HFF-Myc (cell line): ENCODE measurements around the gene WFDC5.
"Not testable (repeated sequence)": the region's sequence is repeated elsewhere in the genome, so short reads cannot be mapped to it uniquely, and the experiment has no call there.

Experiments used
- DNase-seq: peaks from one replicate; pipeline ENCODE4 v3.0.0-alpha.2; 2011; ENCODE audit warnings: low read depth; ENCODE audit errors: extremely low read depth
- H3K4me3 ChIP-seq: replicated peaks from 2 replicates; pipeline ENCODE4 v1.5.1; 2011; ENCODE audit warnings: low read depth, mild to moderate bottlenecking, control low read depth, low read length
- TF ChIP-seq, protein P1 (sequence below): IDR thresholded peaks from 2 replicates; pipeline ENCODE4 v1.5.1; 2012; ENCODE audit warnings: mild to moderate bottlenecking, low read depth, low read length, control low read depth; ENCODE audit errors: missing control alignments

The WFDC5 gene

GRCh38 chr20:45070932-45071632 is 43.9 kb downstream of the WFDC5 start:
- H3K4me3 ChIP-seq = no peak overlapping the region
- TF ChIP-seq, protein P1, sequence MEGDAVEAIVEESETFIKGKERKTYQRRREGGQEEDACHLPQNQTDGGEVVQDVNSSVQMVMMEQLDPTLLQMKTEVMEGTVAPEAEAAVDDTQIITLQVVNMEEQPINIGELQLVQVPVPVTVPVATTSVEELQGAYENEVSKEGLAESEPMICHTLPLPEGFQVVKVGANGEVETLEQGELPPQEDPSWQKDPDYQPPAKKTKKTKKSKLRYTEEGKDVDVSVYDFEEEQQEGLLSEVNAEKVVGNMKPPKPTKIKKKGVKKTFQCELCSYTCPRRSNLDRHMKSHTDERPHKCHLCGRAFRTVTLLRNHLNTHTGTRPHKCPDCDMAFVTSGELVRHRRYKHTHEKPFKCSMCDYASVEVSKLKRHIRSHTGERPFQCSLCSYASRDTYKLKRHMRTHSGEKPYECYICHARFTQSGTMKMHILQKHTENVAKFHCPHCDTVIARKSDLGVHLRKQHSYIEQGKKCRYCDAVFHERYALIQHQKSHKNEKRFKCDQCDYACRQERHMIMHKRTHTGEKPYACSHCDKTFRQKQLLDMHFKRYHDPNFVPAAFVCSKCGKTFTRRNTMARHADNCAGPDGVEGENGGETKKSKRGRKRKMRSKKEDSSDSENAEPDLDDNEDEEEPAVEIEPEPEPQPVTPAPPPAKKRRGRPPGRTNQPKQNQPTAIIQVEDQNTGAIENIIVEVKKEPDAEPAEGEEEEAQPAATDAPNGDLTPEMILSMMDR = no peak
- DNase-seq = no peak

DNA sequence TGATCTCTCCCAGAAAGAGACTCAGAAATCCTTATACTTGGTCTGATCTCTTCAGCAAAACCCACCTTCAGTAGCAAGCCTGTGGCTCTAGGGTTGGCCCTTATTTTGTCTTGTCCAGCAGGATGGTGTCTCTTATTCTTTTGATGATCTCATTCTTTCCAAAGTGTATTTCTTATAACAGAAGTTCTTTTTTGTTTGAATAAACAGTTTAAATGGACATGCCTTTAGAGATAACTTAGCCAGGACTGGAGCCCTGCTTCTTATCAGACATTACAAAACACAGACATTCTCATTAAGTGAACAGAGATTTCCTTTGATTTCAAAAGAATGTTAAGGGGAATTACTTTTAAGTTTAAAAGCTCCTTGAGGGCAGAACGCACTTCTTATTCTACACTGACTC is 45.7 kb downstream of the WFDC5 start:
- DNase-seq = no peak
- no peak overlapping the region for H3K4me3 ChIP-seq
- TF ChIP-seq, protein P1 = no peak

DNA sequence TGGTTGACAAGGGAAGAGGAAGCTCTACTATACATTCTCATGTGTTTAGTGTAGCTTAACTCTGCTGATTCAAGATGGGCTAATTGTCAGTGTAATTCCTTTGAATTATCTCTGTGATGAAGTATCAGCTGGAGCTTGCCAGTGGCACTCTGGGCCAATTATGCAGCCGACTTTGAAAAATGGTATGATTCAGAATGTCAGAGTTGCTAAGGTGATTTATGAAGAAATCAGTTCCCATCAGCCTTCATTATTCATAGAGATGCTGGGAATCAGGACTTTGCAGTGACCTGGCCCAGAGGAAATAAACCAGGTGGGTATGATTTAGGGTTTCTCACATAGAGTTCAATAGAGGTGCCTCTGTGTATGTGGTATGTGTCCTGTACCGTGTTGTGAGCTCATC is 47.4 kb downstream of the WFDC5 start:
- H3K4me3 ChIP-seq = no peak overlapping the region
- TF ChIP-seq, protein P1 = no peak
- DNase-seq = no peak

GRCh38 chr20:45067087-45067486 is 47.9 kb downstream of the WFDC5 start:
- no peak for DNase-seq
- no peak overlapping the region for H3K4me3 ChIP-seq
- TF ChIP-seq, protein P1 = no peak

- no peak overlapping the region for H3K4me3 ChIP-seq
- no peak for DNase-seq
- TF ChIP-seq, protein P1 = no peak
Observed at GRCh38 chr20:45066372-45066771, 48.6 kb downstream of the WFDC5 start.

GRCh38 chr20:45064812-45065211 is 50.2 kb downstream of the WFDC5 start:
- TF ChIP-seq, protein P1 = no peak
- DNase-seq = no peak

GRCh38 chr20:45063107-45063506 is 51.9 kb downstream of the WFDC5 start:
- not testable (repeated sequence) for DNase-seq, H3K4me3 ChIP-seq

More at GRCh38 chr20:45064812-45065211, 50.2 kb downstream of the WFDC5 start:
- H3K4me3 ChIP-seq = no peak overlapping the region
